CD4-positive, alpha-beta T cell treated with Interleukin-2 at 100 ng/mL for 4 hours (primary cell): ENCODE measurements around the gene ALKAL2.

ENCODE experiments used
- DNase-seq: peaks from one replicate; pipeline ENCODE4 v3.0.0-alpha.2; 2020; ENCODE audit warnings: low spot score

Gene ALKAL2

GRCh38 chr2:244547-244946 is 43.3 kb downstream of the ALKAL2 start:
- no peak for DNase-seq

- no peak for DNase-seq
These were observed 49.0 kb downstream of the ALKAL2 start for GRCh38 chr2:238869-239268.

- no peak for DNase-seq
These were observed 49.5 kb downstream of the ALKAL2 start for GRCh38 chr2:238431-238830.

DNA sequence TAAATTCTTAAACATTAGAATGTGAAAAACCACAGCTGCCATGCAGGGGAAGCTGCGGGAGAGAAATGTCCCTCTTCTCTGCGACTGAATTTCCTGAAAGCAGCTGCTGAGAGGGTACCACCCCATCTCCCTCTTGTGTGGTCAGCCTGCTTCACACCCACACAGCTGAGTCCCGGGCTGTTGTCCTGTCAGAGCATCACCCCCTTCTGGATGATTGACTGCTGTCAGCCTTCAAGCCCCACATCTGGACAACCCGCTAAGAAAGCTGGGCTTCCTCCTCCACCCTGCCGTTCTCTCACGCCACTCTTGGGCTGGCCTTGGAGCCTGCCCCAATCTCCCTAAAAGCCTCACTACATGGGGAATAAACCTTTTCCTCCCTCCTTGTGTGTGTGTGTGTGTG is 50.0 kb downstream of the ALKAL2 start:
- no peak for DNase-seq

GRCh38 chr2:236993-237539 is 50.8 kb downstream of the ALKAL2 start:
- DNase-seq, result no peak

DNA sequence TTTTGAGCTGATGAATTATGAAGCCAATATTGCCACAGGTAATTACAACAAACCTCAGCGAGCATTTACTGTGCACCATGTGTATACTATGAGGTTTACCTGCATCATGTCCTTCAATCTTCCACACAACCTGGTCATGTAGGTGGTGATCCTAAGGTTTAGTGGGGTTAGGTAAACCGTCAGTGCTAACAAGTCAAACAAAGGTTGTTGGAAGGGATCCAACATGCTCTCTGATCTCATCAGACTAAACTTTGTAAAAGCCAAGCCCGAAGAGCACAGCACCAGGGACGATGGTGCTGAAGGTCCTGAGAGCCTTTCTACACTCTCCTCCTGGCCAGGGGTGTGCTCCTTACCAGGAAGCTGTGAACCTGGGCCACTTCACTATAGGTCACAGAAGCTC is 53.5 kb downstream of the ALKAL2 start:
- no peak for DNase-seq

DNA sequence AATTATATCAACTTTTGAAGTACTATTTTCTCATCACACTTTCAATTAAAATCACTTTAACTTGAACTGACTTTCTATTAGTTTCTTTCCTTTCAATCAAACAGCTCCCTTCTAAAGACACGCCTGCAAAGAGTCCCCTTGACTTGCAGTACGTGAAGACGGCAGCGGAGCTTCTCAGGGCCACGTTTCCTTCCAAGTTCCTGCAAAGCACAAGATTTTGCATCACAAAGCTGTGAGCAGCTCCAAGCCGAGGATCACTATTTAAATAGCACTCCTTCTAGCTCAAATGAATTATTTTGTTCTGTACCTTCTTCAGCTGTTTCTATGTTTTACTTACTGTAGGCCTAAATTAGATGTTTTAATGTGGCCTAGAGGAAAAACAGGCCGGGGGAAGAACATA is 54.9 kb downstream of the ALKAL2 start:
- DNase-seq, result no peak

DNA sequence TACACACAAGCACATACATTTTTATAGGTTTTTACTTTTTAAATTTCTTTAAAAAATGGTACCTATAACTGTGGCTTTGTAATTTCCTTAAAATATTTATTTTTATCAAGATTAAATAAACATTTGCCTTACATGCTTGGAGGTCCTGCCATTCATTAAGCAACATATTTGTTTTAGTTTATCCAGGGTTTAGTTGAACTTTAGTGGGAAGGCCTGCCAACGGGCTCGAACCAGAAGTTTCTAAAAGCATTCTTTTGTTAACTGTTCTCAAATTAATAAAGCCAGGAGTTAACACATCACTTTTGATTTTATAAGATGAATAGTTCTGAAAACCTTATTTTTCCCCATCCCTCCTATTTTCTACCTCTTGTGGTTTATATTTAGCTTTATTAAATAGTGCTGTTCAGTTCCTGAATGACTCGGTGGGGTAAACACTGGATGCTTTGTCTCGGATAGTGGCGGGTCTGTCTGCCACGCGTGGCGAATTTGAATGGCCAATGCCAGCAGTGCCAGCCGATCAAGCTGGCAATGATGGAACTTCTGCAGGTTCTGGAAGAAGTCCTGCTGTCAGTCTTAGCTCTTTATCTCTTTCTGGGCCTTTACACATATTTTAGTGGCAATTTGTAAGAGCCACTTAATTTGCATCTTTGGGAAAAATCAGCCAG is 56.2 kb downstream of the ALKAL2 start:
- DNase-seq, result no peak
